HepG2 (cell line): ENCODE measurements around the gene ASIC3. TPM values are rescaled to one million over a fixed set of nuclear protein-coding genes. Genes with fewer than 3 reads are reported as not detected.

ENCODE experiments used
- AFF4 ChIP-seq: sonication (generic); formaldehyde crosslinking; IDR thresholded peaks from 2 replicates; pipeline ENCODE4 v1.4.0; 2020; ENCODE audit warnings: missing genetic modification reagents
- AGO2 ChIP-seq: fragments of 200-400 bp; formaldehyde crosslinking; optimal IDR thresholded peaks from 2 replicates; pipeline ENCODE3; 2017; ENCODE audit warnings: mild to moderate bottlenecking, low read depth, low read length, moderate library complexity
- ATAD3A ChIP-seq: sonication (generic); formaldehyde crosslinking; IDR thresholded peaks from 2 replicates; pipeline ENCODE4 v1.4.0; 2020; ENCODE audit warnings: missing genetic modification reagents
- EP300 ChIP-seq, 3 experiments: sonication (generic) in 1 of 3; formaldehyde crosslinking in 1 of 3; IDR thresholded peaks; 2 replicates each; pipeline versions ENCODE4 v1.5.1 to v1.6.1; 2011 to 2020; ENCODE audit warnings: low read depth in 2 of 3, low read length in 2 of 3, borderline replicate concordance in 1 of 3, improper control_type of control experiment in 1 of 3, mild to moderate bottlenecking in 1 of 3, missing genetic modification reagents in 1 of 3, moderate library complexity in 1 of 3
- ESRRA ChIP-seq: sonication (generic); formaldehyde crosslinking; IDR thresholded peaks from 2 replicates; pipeline ENCODE4 v1.5.1; 2020; ENCODE audit warnings: mild to moderate bottlenecking, low read depth, missing genetic modification reagents
- FUBP1 ChIP-seq: sonication (generic); formaldehyde crosslinking; IDR thresholded peaks from 2 replicates; pipeline ENCODE4 v1.5.1; 2020; ENCODE audit warnings: missing genetic modification reagents, mild to moderate bottlenecking, borderline replicate concordance
- GATA4 ChIP-seq: sonication (generic); IDR thresholded peaks from 2 replicates; pipeline ENCODE4 v1.6.1; 2016; ENCODE audit warnings: antibody characterized with exemption, low read depth, borderline replicate concordance
- IRX3 ChIP-seq: sonication (generic); formaldehyde crosslinking; IDR thresholded peaks from 2 replicates; pipeline ENCODE4 v1.8.1; 2023; ENCODE audit warnings: mild to moderate bottlenecking, low read depth, missing genetic modification reagents, borderline replicate concordance
- MTERF4 ChIP-seq: sonication (generic); formaldehyde crosslinking; IDR thresholded peaks from 2 replicates; pipeline ENCODE4 v1.8.0; 2023; ENCODE audit warnings: mild to moderate bottlenecking, missing genetic modification reagents
- PCBP1 ChIP-seq: fragments of 200-400 bp; formaldehyde crosslinking; IDR thresholded peaks from 2 replicates; pipeline ENCODE4 v1.6.1; 2017; ENCODE audit warnings: mild to moderate bottlenecking, low read depth, low read length, borderline replicate concordance
- RXRA ChIP-seq: sonication (generic); formaldehyde crosslinking; IDR thresholded peaks from 2 replicates; pipeline ENCODE4 v1.5.1; 2020; ENCODE audit warnings: missing genetic modification reagents
- THAP11 ChIP-seq: IDR thresholded peaks from 2 replicates; pipeline ENCODE4 v1.6.1; 2016; ENCODE audit warnings: missing biosample characterization, missing genetic modification reagents
- ZNF550 ChIP-seq: sonication (generic); formaldehyde crosslinking; IDR thresholded peaks from 2 replicates; pipeline ENCODE4 v1.4.0; 2020; ENCODE audit warnings: mild to moderate bottlenecking, missing genetic modification reagents, borderline replicate concordance
- ZNF589 ChIP-seq: sonication (generic); formaldehyde crosslinking; conservative IDR thresholded peaks from 2 replicates; pipeline ENCODE4 v1.8.0; 2022; ENCODE audit warnings: mild to moderate bottlenecking, moderate library complexity, missing genetic modification reagents
- ZNF652 ChIP-seq: IDR thresholded peaks from 2 replicates; pipeline ENCODE4 v1.6.1; 2016; ENCODE audit warnings: low read depth, borderline replicate concordance
- polyA plus RNA-seq, 8 experiments: library from polyadenylated mRNA; depleted of rRNA in 3 of 8; stranded (reverse) in 7 of 8; unstranded in 1 of 8; fragments of >200 nt; fragmentation: Illumina TruSeq in 4 of 8; extraction: Trizol in 4 of 8; gene quantifications; 2 replicates each; pipeline versions ENCODE4 v1.2.1 to v1.2.3, GENCODE V29; 2011 to 2016; ENCODE audit warnings: low read depth in 4 of 8, missing spikeins in 1 of 8, mixed read lengths in 1 of 8; ENCODE audit not compliant: insufficient read depth in 1 of 8
- total RNA-seq, 5 experiments: library from RNA; depleted of rRNA; stranded (reverse); fragments of >200 nt; fragmentation: Illumina TruSeq; extraction: Trizol; gene quantifications; 2 replicates each; pipeline ENCODE4 v1.2.3, GENCODE V29; 2016; ENCODE audit warnings: low read depth in 1 of 5
- TF ChIP-seq, protein P1 (sequence below): IDR thresholded peaks from 2 replicates; pipeline ENCODE4 v1.6.1; 2016; ENCODE audit warnings: control low read depth
- TF ChIP-seq, protein P2 (sequence below): sonication (generic); formaldehyde crosslinking; IDR thresholded peaks from 2 replicates; pipeline ENCODE4 v1.5.0; 2020; ENCODE audit warnings: mild to moderate bottlenecking, missing genetic modification reagents

Gene ASIC3
- total and polyA plus RNA-seq, 2 of the 13 experiments (the other 11 are each of a cell fraction or from before 2014, with no cell fraction given), result 0.51 TPM; not detected in 1

GRCh38 chr7:151085691-151086620 lies 37.6 kb downstream of the ASIC3 start, which contains the start of gene AGAP3 (continued):
- no peak for TF ChIP-seq AFF4
- no peak for TF ChIP-seq PCBP1
- peak; percentile 89 for TF ChIP-seq THAP11 (CRISPR knock-in tag)
- no peak for TF ChIP-seq ZNF589 (CRISPR knock-in tag)
- TF ChIP-seq FUBP1 (CRISPR knock-in tag), result peak; percentile 58; the same call in 1 of the 2 replicates
- no peak for TF ChIP-seq EP300 (IDR thresholded peaks at IDR 0.05; ENCODE audit: low read depth in 2 of 2, low read length in 2 of 2)
- no peak for TF ChIP-seq EP300 (CRISPR knock-in tag; IDR thresholded peaks at IDR 0.05; ENCODE audit: borderline replicate concordance)
- TF ChIP-seq AGO2, result peak; percentile 66
- no peak for TF ChIP-seq ZNF652
- no peak for TF ChIP-seq MTERF4 (CRISPR knock-in tag)
- no peak for TF ChIP-seq ATAD3A (CRISPR knock-in tag)
- no peak for TF ChIP-seq GATA4
- TF ChIP-seq ESRRA, result 0 out of 2 replicates have a peak, but pooled peaks have one; percentile 43
- TF ChIP-seq, protein P1, sequence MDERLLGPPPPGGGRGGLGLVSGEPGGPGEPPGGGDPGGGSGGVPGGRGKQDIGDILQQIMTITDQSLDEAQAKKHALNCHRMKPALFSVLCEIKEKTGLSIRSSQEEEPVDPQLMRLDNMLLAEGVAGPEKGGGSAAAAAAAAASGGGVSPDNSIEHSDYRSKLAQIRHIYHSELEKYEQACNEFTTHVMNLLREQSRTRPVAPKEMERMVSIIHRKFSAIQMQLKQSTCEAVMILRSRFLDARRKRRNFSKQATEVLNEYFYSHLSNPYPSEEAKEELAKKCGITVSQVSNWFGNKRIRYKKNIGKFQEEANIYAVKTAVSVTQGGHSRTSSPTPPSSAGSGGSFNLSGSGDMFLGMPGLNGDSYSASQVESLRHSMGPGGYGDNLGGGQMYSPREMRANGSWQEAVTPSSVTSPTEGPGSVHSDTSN, result no peak
- TF ChIP-seq RXRA (CRISPR knock-in tag), result peak; percentile 50; the same call in 1 of the 2 replicates
- no peak for TF ChIP-seq ZNF550
- TF ChIP-seq IRX3 (CRISPR knock-in tag), result no peak
- TF ChIP-seq, protein P2, sequence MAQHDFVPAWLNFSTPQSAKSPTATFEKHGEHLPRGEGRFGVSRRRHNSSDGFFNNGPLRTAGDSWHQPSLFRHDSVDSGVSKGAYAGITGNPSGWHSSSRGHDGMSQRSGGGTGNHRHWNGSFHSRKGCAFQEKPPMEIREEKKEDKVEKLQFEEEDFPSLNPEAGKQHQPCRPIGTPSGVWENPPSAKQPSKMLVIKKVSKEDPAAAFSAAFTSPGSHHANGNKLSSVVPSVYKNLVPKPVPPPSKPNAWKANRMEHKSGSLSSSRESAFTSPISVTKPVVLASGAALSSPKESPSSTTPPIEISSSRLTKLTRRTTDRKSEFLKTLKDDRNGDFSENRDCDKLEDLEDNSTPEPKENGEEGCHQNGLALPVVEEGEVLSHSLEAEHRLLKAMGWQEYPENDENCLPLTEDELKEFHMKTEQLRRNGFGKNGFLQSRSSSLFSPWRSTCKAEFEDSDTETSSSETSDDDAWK (CRISPR knock-in tag), result no peak
